ENCODE data around the gene CNTN6.

The CNTN6 gene

GRCh38 chr3:1092771-1093170 is at the start of gene CNTN6:
CNTN6 (plus strand) TSS chr3:1093024; CDS start chr3:1148009, 54,985 bp downstream.
- no peak for DNase-seq (ENCODE audit: low read depth in 2 of 2)

- no peak for DNase-seq (ENCODE audit: low read depth in 2 of 2)
Observed at GRCh38 chr3:1048558-1048957, 44.3 kb upstream of the CNTN6 start.

DNA sequence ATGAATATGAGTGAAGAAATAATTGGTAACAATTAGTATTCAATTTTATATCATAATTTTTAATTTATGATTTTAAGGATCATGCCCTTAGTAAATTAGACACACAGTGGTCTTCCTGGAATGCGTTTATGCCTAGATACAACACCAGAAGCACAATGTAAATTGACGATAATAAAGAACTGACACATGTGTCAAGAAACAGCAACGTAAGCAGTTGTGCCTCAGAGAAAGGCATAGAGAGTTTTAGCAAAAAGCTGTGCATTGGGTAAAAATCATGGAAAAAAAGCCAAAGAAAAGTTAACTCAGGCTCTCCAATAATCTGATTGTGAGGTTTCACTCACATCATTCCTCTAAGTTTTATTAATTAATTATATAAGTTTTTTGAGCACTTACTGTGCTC is 37.0 kb upstream of the CNTN6 start:
- no peak for DNase-seq (ENCODE audit: low read depth in 2 of 2)

DNA sequence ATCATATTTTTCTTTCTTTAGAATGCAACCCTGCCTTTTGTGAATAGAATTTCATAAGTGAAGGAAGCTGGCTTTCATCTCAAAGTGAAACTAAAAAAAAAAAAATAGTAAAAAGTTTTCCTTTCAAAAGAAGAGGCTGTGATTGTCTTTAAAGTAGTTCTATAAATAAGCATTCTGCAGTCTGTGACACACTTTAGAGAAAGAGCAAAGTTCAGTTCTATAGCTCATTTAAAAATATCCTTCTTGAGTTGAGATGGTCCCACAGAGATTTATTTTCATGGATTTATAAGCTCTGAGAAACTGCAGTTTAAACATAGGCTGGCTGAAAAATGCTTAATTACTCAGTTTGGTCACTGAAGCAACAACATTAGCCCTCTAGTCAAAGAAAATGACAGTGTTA is 36.1 kb upstream of the CNTN6 start:
- no peak for DNase-seq (ENCODE audit: low read depth in 2 of 2)

DNA sequence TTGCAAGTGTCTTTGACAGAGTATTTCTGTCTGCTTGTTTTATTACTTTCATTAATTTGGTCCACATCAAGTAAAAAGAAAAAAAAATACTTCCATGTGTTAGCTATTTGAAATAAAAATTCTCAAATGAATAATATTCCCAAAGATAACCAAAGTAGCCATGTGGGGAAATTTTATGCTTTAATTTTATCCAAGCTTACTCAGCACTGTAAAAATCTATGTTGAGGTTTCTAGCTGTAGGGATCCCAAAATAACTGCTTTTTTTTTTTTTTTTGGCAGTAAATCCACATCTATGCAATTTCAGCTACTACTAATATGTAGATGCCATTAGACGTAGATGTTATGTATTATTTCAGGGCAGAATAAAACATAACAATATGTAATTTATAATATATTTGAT is 35.4 kb upstream of the CNTN6 start:
- no peak for DNase-seq (ENCODE audit: low read depth in 2 of 2)

DNA sequence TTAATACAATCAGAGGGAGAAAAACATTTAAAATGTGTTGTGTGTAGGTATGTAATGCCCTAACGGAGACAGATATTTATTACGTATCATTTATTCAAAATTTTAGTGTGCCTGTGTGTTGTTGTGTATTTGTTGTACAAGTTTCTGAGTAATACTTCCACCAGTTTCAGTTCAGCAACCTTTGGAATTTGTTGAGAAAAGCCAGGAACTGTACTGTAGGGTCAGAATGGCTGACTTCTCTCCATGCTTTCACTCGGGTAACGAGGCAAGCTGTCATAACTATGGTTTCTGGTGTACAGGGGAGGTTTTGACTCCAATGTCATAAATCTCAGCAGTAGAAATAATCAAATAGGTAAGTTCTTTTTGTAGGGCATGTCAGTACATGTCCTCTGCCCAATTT is 23.8 kb upstream of the CNTN6 start:
- no peak for DNase-seq (ENCODE audit: low read depth in 2 of 2)

- no peak for DNase-seq (ENCODE audit: low read depth in 2 of 2)
Observed at GRCh38 chr3:1072041-1072440, 20.8 kb upstream of the CNTN6 start.

GRCh38 chr3:1079662-1080061 is 13.2 kb upstream of the CNTN6 start:
- no peak for DNase-seq (ENCODE audit: low read depth in 2 of 2)

- DNase-seq (ENCODE audit: low read depth in 2 of 2), result no peak
Observed at GRCh38 chr3:1082108-1082507, 10.7 kb upstream of the CNTN6 start.

GRCh38 chr3:1087066-1087560 is 5.7 kb upstream of the CNTN6 start:
- no peak for DNase-seq (ENCODE audit: low read depth in 2 of 2)

GRCh38 chr3:1088503-1088902 is 4.3 kb upstream of the CNTN6 start:
- DNase-seq (ENCODE audit: low read depth in 2 of 2), result no peak

GRCh38 chr3:1091286-1091685 is 1.5 kb upstream of the CNTN6 start:
- DNase-seq (ENCODE audit: low read depth in 2 of 2), result no peak

DNA sequence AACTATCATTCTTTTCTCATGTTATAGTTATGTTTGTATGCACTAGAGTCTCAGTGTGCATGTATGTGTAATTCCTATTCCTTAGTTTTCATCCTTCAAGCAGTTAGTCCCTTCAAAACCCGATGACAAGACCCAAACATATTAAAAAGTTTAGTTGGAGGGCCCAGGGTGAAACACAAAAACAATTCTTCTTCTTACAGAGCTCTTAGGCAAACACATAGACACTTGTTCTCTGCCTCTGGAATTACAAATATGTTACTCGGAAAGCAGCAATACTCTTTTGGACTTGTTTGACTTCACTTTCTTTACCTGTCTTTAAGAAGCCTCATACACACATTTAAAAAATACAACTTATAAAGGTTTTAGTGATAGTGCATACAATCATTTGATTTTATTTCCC is 763 bp upstream of the CNTN6 start:
- DNase-seq (ENCODE audit: low read depth in 2 of 2), result no peak

DNA sequence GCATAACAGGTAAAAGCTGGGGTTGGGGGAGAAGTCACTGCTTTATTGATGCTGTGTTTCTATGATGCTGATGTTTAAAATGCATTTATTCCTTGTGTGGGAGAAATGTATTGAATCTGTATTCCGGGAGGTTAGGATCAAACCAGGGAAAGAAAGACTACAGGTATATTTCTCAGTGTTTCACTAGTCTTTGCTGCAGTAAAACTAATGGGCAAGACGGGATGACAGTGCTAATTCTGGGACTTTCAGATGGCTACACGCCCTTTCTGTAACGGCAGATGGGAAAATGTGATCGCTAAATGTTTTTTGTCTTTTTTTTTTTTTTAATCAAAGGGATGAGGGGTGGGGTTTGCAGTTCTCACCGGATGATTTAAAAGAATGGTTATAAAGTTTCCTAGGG is 393 bp downstream of the CNTN6 start:
- no peak for DNase-seq (ENCODE audit: low read depth in 2 of 2)

- DNase-seq (ENCODE audit: low read depth in 2 of 2), result no peak
Observed at GRCh38 chr3:1103525-1103924, 10.7 kb downstream of the CNTN6 start.

DNA sequence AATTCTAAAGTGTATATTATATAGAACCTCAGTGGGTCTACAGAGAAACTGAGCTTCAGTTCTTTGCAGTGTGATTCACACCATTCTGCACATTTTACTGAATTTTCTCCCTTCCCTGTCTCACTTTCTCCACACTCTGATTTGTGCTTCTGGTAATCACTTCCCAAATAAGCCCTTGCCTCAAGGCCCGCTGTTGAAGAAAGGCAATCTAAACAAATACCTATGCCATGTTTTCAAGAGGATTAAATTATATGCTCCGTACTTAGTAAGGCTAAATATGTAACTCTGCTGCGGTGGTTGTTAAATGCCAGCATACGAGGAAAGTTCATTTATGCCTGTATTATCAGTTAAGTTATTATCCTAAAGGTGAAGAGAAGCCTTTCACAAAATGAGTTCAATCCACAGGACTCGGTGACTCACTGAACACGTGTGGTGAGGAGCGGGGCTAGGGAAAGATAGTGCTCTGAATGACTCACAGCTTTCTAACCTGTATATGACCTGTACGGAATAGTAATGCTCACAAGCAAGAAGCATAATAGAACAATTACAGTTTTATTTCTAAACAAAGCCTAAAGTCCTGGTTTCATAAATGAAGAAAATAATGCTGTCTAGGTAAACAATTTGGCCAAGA is 25.1 kb downstream of the CNTN6 start:
- DNase-seq (ENCODE audit: low read depth in 2 of 2), result no peak

GRCh38 chr3:1131166-1131565 is 38.3 kb downstream of the CNTN6 start:
- DNase-seq (ENCODE audit: low read depth in 2 of 2), result no peak

DNA sequence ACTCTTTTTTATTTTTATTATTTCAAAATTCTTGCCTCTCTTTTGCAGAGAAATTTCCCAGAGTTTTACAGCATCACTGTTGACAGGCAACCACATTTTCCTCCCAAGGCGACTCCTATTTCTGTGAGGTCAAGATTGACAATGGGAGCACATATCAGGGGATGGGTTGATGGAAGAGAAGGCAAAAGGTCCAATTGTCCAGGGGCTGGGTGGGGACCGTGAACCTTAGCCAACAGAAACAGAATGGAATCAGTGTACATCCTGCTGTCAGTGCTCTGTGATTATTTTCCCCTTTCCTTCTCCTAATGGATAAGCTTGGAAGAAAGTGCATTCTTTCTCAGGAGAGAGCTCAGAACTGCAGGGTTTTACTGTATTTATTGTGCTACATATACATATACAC is 42.4 kb downstream of the CNTN6 start:
- no peak for DNase-seq (ENCODE audit: low read depth in 2 of 2)

DNA sequence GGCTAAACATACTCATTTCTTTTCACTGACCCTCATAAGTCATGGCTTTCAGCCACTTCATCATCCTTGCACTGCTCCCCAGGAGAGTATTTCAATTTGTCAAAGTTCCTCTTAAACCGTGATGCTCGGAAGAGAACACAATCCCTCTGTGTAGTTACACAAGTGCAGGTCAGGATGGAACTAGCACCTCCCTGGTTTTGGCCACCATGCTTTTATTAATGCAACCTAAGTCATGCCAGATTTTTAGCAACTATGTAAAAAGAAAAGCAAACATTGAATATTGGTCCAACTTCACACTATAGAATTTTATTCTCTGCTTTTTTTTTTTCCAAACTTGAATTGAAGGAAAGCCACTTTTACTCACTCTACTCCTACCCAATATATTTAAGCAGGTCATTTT is 45.2 kb downstream of the CNTN6 start:
- DNase-seq (ENCODE audit: low read depth in 2 of 2), result no peak

- DNase-seq (ENCODE audit: low read depth in 2 of 2), result no peak
Observed at GRCh38 chr3:1139071-1139470, 46.2 kb downstream of the CNTN6 start.

GRCh38 chr3:1147326-1147725 is 54.5 kb downstream of the CNTN6 start:
- DNase-seq (ENCODE audit: low read depth in 2 of 2), result no peak

GRCh38 chr3:1147819-1148218 is 55.0 kb downstream of the CNTN6 start:
- no peak for DNase-seq (ENCODE audit: low read depth in 2 of 2)

- DNase-seq (ENCODE audit: low read depth in 2 of 2), result no peak
Observed at GRCh38 chr3:1164101-1164500, 71.3 kb downstream of the CNTN6 start.

- DNase-seq (ENCODE audit: low read depth in 2 of 2), result no peak
Observed at GRCh38 chr3:1171320-1171719, 78.5 kb downstream of the CNTN6 start.

Measured in activated CD4-positive, alpha-beta T cell treated with anti-CD3 and anti-CD28 coated beads for 24 hours (primary cell).